Activated CD8-positive, alpha-beta memory T cell treated with anti-CD3 and anti-CD28 coated beads for 36 hours (primary cell): ENCODE results near the gene CCL2. TPM values are rescaled to one million over a fixed set of nuclear protein-coding genes. Genes with fewer than 3 reads are reported as not detected.
"Not testable (repeated sequence)": the region's sequence is repeated elsewhere in the genome, so short reads cannot be mapped to it uniquely, and the experiment has no call there.

ENCODE experiments used
- CTCF ChIA-PET: fragments of 350-600 bp; sonication (Branson Sonifier 250); formaldehyde crosslinking; loops from one replicate; lab custom pipeline; 2021; ENCODE audit warnings: antibody characterized with exemption; lab: Charles Lee
- POLR2A ChIA-PET: fragments of 350-600 bp; sonication (Branson Sonifier 250); formaldehyde crosslinking; loops from one replicate; lab custom pipeline; 2021; ENCODE audit warnings: antibody characterized with exemption; lab: Charles Lee
- total RNA-seq, 2 experiments: library from RNA; stranded (reverse); gene quantifications; one replicate each; pipeline ENCODE4 v1.2.3, GENCODE V29; 2021

CCL2 gene
- total RNA-seq = not detected

DNA sequence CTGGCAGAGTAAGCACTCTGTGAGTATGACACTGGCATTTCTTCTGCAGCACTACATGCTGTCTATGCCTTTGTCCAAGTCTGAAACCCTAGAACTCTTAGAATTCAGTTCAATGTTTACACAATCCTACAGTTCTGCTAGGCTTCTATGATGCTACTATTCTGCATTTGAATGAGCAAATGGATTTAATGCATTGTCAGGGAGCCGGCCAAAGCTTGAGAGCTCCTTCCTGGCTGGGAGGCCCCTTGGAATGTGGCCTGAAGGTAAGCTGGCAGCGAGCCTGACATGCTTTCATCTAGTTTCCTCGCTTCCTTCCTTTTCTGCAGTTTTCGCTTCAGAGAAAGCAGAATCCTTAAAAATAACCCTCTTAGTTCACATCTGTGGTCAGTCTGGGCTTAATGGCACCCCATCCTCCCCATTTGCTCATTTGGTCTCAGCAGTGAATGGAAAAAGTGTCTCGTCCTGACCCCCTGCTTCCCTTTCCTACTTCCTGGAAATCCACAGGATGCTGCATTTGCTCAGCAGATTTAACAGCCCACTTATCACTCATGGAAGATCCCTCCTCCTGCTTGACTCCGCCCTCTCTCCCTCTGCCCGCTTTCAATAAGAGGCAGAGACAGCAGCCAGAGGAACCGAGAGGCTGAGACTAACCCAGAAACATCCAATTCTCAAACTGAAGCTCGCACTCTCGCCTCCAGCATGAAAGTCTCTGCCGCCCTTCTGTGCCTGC, at the start of gene CCL2:
Gene CCL2 (plus strand): TSS at position 635 of the 730 bp plus-strand sequence. CDS start 65 bp downstream, at position 700.
- CTCF ChIA-PET = interaction anchor here (1.1 kb wide), 1 partner anchor 107 kb away, joined by 4 read pairs; no protein-coding TSS in a partner anchor
- POLR2A ChIA-PET = no interaction called here

DNA sequence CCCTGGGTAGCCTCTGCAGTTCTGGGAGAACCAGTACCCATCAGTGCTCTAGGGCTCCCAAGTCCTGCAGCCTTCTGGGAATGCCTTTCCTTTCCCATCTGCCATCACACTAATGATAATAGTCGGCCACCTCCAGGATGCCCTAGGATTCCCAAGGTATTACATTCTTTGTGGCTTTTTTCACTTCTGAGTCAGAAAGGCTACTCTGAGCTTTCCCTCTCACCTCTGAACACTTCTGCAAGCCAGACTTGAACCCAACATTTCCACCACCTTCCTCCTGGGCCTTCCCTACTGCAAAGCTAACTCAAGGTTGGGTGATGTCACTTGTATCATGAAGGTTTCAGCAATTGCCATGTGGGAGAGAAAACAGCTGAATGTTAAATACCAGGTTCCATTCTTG, 49.7 kb upstream of the CCL2 start:
- ChIA-PET POLR2A (no interaction called here), CTCF (interaction anchor here (7.8 kb wide), 1 partner anchor 156 kb away, joined by 106 read pairs; the partner anchor contains the start of gene CCL1)

DNA sequence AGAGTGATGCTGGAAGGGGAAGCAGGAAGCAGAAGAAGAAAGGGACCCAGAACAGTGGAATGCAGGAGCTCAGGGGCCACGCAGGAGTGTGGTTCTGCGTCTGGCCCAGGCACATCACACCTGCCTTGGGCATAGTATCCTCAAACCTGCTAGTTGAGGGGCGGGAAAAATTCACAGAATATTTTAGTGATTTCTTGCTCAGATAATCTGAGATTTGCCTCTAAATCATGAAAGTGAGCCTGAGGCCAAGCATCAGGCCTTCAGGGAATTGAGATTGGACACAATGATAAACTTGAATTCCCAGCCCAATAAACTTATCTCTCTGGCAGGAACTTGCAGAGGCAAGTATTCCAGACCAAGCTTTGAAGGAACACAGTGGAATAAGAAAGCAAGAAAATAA, 48.5 kb upstream of the CCL2 start:
- ChIA-PET CTCF (no interaction called here), POLR2A (no interaction called here)

DNA sequence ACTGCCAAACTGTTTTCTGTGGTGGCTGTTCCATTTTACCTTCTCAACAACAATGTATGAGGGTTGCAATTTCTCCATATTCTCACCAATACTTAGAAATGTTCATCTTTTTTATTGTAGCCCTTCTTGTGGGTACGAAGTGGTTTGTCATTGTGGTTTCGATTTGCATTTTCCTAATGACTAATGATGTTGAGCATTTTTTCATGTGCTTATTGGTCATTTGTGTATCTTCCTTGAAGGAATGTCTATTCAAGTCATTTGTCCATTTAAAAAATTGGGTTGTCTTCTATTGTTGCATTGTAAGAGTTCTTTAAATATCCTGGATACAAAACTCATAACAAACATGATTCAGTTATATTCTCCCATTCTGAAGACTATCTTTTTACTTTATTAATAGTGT, 47.5 kb upstream of the CCL2 start:
- CTCF ChIA-PET = no interaction called here

DNA sequence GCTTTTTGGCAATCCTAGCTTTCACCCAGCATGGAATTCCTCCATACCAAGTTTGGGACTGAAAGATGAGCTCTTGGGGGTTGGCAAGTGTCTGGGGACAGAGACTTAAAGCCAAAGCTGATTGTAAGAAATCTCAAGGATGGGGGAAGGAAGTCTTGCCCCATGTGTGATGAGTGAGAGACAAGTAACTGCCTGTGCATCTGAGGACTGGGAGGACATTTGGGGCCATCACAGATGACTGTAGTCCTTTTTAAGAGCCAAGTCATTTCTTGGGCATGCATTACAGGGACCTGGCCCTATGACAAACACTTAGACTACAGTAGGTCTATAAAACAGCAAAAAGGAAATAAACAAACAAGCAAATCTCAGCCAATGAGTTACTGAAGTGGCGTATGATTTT, 36.3 kb upstream of the CCL2 start:
- POLR2A ChIA-PET = no interaction called here

More for the DNA sequence above, 47.5 kb upstream of the CCL2 start:
- POLR2A ChIA-PET = no interaction called here

DNA sequence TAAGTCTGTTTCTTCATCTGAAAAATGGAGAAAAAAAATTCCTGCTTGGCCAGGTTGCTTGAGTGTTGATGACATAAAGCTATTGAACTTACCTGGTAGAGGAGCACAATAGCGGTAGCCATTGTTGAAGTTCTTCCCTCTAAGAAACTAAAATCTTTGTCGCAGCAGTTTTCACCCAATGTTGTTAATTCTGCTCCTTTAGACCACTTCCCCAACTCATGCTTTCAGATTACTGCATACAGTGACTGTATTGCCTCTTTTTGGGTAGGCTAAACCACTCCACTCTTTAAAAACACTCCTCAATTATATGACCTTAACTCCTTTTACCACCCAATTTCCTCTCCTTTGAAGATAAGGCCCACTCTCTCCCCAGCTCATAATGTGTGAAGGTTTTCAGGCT, 35.7 kb upstream of the CCL2 start:
- ChIA-PET POLR2A (no interaction called here), CTCF (no interaction called here)

More for the DNA sequence above, 36.3 kb upstream of the CCL2 start:
- CTCF ChIA-PET = interaction anchor here (0.9 to 2.2 kb wide), 2 partner anchors 19 to 143 kb away, joined by 3 to 5 read pairs; no protein-coding TSS in a partner anchor

DNA sequence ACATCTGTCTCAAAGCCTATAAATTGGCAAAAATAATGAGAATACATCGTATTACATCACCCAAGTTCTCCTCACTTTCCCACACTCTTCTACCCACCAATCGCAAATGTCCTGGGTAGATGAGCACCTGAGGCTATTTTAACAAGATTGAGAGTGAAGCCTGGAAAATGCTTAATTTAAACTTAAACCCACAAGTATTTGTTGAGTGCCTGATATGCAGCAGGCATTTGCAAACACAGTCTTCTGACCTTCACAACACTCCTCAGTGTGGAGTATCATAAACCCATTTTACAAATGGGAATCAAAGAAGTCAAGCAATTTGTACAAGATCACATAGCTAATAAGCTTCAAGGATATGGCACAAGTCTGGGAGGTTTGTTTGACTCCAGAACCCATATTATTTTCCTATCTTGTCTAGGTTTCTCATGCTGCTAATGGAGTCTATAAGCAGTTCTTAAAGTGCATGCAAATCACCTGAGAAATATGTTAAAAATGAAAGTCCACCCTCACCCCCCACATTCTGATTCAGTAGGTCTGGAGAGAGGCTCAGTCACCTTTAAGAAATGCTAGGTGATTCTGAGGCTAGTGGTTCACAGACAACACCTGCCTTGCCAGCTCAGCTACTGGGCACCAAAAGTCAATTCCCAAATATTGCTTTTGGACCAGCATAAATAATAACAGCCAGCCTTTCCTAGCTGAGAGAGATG, 34.9 kb upstream of the CCL2 start:
- ChIA-PET POLR2A (no interaction called here), CTCF (interaction anchor here (1.4 kb wide), 1 partner anchor 141 kb away, joined by 3 read pairs; no protein-coding TSS in a partner anchor)

DNA sequence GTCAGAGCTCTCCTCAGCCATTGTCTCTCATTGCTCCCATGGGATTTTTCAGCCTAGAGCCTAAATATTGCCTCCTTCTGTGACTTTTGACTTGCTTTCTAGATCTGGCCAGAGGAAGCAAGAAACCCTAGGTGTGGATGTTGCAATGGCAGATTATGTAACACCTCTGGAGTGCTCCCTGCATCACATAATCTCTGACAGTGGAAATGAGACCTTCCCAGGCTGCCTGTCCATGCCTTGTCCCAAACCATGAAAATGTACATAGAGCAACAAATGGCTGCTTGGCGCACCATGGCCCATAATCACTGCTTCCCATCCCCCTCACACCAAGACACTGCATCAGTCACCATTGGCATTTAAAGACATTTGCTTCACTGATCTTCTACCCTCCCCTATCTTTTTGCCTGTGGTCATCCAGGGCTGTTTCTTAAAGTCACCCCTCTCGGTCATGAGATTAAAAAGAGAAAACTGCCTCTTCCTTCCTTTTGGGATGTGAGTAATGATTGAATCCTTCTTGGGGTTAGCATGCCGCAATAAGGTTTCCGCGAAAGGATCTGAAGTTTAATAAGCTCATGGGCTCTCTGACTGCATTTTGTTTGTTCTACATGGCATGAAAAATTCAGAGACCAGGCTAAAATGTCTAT, 34.2 kb upstream of the CCL2 start:
- POLR2A ChIA-PET = no interaction called here
- CTCF ChIA-PET = interaction anchor here (1.4 kb wide), 1 partner anchor 140 kb away, joined by 3 read pairs; no protein-coding TSS in a partner anchor

DNA sequence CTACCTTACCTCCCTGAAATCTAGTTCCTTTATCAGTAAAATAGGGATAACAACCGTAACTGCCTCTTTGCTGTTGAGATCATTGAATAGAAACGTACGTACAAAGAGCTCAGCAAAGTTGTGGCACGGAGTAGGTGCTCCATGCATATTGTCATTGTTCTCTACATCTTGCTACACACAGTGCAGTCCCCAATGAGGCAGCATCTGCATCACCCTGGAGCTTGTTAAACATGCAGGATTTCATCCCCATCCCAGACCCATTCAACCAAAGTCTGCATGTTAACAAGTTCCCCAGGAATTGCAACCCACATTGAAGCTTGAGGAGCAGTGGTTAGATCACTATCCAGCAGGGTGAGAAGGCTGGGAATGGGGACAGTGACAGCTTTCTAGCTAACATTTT, 33.7 kb upstream of the CCL2 start:
- ChIA-PET POLR2A (no interaction called here), CTCF (interaction anchor here (1.4 kb wide), 1 partner anchor 140 kb away, joined by 3 read pairs; no protein-coding TSS in a partner anchor)

DNA sequence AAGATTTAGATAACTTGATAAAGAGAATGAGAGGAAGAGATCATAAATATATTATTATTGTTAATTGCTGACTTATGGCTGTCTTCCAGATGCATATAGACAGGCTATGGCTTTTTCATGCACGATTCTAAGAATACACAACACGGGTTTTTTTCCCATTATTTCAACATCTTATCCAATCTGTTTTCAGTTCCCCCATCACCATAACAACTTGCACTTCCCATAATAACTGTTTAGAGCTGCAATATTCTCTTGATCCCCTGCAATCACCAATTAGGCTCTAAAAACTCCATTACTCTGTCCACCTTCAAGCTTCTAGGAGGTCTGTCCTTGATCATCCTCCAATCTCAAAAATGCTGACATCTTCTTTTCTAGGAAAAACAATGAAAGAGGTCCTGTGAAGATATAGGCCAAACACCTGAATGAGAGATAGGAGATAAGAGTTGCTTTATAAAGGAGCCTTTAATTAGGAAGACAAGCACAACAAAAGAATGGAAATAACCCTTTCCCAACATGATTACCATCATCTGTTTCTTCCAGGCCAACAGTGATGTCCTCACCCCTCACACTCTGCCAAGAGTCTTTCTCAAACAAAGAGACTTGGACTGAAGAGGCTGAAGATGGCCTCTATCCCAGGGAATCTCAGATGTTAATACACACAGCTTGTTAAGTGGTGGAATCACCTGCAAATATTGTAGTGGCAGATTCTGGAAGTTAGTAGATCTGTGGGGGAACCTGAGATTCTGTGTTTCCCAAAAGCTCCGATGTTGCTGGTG, 32.2 kb upstream of the CCL2 start:
- ChIA-PET CTCF (no interaction called here), POLR2A (no interaction called here)

DNA sequence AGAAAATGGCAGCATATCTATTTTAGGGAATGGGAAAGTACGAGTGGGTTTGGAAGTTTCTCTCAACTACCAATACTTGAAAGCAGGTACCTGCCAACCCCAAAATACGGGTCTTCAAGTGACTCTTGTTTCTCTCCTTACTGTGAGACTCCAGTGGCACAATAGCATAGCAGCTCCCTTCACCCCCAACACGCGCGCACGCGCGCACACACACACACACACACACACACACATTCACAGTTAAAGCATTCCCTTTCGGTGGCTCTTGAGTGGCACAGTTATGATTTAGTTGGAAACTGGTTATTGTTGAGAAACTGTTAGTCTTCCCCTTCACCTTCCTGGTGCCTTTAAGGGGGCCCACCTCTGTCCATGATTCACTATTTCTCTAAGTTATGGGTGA, 30.0 kb upstream of the CCL2 start:
- ChIA-PET POLR2A (no interaction called here), CTCF (no interaction called here)

DNA sequence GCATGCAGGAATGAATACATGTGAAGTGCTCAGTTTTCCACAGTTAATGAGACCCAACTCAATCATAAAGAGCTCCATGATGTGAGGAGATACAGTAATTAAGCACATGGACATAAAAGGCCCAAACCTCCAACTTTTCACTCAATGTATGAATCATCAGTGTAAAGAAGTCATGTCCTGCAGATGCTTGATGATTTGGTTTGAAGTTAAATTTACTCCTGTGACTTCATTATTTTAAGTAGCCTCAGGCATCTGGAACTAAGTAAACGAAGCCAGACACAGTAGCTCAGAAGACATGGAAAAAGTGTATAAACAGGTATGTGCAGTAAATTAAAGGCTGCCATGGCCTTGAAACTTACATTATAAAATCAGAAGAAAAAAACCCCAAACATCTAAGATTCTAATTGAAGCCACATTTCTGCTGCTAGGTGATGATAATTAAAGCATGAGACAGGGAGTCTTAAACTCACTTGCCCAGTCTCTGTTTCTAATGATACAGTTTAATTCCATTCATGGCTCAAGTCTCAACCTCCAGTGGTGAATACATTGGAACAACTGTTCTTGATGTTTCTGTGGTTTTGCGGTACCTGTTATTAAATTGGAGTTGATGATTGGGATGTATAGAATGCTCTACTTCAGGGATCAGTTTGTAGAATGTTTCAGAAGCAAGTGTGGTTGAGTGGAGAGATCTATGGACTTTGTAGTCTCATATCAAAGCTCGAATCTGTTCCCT, 28.9 kb upstream of the CCL2 start:
- POLR2A ChIA-PET = no interaction called here
- CTCF ChIA-PET = no interaction called here

DNA sequence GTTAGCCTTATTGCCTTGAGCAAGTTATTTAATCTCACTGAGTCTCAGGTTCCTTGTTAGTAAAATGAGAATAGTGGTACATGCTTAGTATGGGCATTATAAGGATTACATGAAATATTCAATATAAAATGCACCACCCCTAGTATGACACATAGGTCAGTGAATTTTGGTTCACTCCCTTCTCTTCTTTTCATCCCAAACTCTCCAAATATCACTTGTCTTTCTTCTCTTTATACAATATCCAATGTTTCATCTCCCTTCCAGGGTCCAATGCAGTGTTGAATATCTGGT, 28.4 kb upstream of the CCL2 start:
- CTCF ChIA-PET = no interaction called here
- POLR2A ChIA-PET = no interaction called here

DNA sequence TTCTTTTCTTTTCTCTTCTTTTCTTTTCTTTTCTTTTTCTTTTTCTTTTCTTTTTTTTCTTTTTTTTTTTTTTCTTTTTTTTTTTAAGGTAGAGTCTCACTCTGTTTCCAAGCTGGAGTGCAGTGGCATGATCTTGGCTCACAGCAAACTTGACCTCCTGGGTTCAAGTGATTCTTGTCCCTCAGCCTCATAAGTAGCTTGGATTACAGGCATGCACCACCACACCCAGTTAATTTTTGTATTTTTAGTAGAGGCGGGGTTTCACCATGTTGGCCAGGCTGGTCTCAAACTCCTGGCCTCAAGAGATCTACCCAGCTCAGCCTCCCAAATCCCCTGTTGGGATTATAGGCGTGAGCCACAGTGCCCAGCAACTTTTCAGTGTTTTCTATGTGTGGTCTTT, 27.8 kb upstream of the CCL2 start:
- POLR2A ChIA-PET = not testable (repeated sequence)
- CTCF ChIA-PET = interaction anchor here (0.7 kb wide), 1 partner anchor 606 kb away, joined by 4 read pairs; no protein-coding TSS in a partner anchor

DNA sequence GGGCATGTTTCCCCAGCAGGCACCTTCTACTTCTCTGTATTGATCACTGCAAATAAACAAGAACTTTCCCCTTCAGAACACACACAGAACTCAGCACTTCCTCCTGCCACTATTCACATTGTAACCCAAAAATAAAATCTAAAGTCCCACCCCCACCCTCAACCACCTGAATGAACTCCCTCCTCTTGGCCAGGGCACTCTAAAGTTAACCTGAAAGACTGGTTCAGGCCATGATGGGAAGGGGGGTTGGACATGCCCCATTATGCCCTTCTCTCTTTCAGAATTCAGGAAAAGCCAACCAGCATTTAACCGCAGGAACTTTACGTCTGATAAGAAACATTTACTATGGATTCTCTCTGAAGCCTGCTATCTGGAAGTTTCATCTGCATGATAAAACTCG, 27.4 kb upstream of the CCL2 start:
- POLR2A ChIA-PET = no interaction called here
- CTCF ChIA-PET = interaction anchor here (0.7 kb wide), 1 partner anchor 605 kb away, joined by 4 read pairs; no protein-coding TSS in a partner anchor

DNA sequence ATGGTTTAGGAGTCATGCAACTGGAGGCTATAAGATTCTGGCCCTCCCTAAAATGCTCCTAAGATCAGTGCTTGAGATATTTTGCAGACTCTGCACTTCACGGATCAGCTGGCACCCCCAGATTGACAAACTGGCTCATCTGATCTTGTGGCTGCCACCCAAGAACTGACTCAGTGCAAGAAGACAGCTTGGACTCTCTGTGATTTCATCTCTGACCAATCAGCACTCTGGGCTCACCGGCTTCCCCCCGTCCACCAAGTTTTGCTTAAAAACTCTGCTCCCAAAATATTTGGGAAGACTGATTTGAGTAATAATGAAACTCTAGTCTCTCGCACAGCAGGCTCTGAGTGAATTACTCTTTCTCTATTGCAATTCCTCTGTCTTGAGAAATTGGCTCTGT, 26.3 kb upstream of the CCL2 start:
- ChIA-PET POLR2A (no interaction called here), CTCF (no interaction called here)

DNA sequence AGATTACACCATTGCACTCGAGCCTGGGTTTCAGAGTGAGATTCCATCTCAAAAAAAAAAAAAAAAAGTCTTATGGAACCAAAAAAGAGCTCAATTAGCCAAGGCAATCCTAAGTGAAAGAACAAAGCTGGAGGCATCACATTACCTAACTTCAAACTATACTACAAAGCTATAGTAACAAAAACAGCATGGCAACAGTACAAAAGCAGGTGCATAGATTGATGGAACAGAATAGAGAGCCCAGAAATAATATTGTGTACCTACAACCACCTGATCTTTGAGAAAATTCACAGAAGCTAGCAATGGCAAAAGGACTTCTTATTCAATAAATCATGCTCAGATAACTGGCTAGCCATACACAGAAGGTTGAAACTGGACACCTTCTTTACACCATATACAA, 24.7 kb upstream of the CCL2 start:
- ChIA-PET POLR2A (no interaction called here), CTCF (interaction anchor here (0.7 kb wide), 1 partner anchor 450 kb away, joined by 3 read pairs; no protein-coding TSS in a partner anchor)

DNA sequence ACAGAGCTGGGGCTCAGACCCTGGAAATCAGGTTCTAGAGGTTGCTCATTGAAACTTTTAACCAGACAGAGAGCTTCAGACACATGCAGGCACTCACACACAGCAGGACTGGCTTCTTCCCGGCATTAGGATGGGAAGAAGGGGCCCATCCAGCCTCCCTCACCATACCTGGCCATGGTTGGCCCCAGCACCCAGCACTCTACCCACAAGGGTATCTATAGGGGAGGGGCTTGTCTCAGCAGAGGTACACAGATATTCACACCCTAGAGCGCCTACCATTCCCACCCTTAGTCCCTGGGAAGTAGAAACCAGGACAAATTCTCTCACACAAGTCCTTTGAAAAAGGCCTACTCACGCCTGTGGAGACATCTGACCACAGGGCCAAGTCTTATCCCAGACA, 20.5 kb upstream of the CCL2 start:
- ChIA-PET POLR2A (no interaction called here), CTCF (no interaction called here)
